T-helper 1 cell treated with Interleukin-12 subunit alpha and Interleukin-12 subunit beta and Interleukin-4 antibody, amounts not matched to agents 30 ng/mL and 1 ng/mL, for 36 hours (primary cell): ENCODE results near the gene ADGRB2. TPM values are rescaled to one million over a fixed set of nuclear protein-coding genes. Genes with fewer than 3 reads are reported as not detected.

ENCODE experiments used
- intact Hi-C: fragments of 100-400 bp; cut with micrococcal nuclease; formaldehyde crosslinking; loops from one replicate; pipeline ENCODE4 v1.15.1; 2024
- total RNA-seq: library from RNA; stranded (reverse); gene quantifications from 2 replicates; pipeline ENCODE4 v1.2.3, GENCODE V29; 2022

ADGRB2 gene
- 0.17 and 0.39 TPM in 2 replicates for total RNA-seq

- intact Hi-C loops: loop anchor here (2.0 to 5.0 kb wide), 2 partner anchors 178 to 308 kb away; partner anchors contain the start of gene TMEM39B
Observed at GRCh38 chr1:31764312-31765040, at the start of gene ADGRB2. TSS of gene ADGRB2 (minus strand) at chr1:31764340. CDS start at chr1:31757221, 7,119 bp downstream.

- intact Hi-C loops: no loop called here
Observed at GRCh38 chr1:31812158-31812829, 48.2 kb upstream of the ADGRB2 start.

GRCh38 chr1:31811605-31812004 lies 47.5 kb upstream of the ADGRB2 start:
- intact Hi-C loops: no loop called here

GRCh38 chr1:31809698-31810097 lies 45.6 kb upstream of the ADGRB2 start:
- intact Hi-C loops: no loop called here

GRCh38 chr1:31807273-31808048 lies 43.3 kb upstream of the ADGRB2 start:
- intact Hi-C loops: no loop called here

- intact Hi-C loops: no loop called here
Observed at GRCh38 chr1:31805318-31805717, 41.2 kb upstream of the ADGRB2 start.

- intact Hi-C loops: no loop called here
Observed at GRCh38 chr1:31804098-31804497, 40.0 kb upstream of the ADGRB2 start.

GRCh38 chr1:31803610-31804009 lies 39.5 kb upstream of the ADGRB2 start:
- intact Hi-C loops: no loop called here

- intact Hi-C loops: no loop called here
Observed at GRCh38 chr1:31802190-31803150, 38.3 kb upstream of the ADGRB2 start.

- intact Hi-C loops: no loop called here
Observed at GRCh38 chr1:31801458-31801857, 37.3 kb upstream of the ADGRB2 start.

- intact Hi-C loops: no loop called here
Observed at GRCh38 chr1:31800674-31800967, 36.5 kb upstream of the ADGRB2 start.

- intact Hi-C loops: no loop called here
Observed at GRCh38 chr1:31799895-31800673, 35.9 kb upstream of the ADGRB2 start.

- intact Hi-C loops: no loop called here
Observed at GRCh38 chr1:31799196-31799894, 35.2 kb upstream of the ADGRB2 start.

- intact Hi-C loops: no loop called here
Observed at GRCh38 chr1:31798433-31799195, 34.5 kb upstream of the ADGRB2 start.

GRCh38 chr1:31798086-31798432 lies 33.9 kb upstream of the ADGRB2 start:
- intact Hi-C loops: no loop called here

- intact Hi-C loops: no loop called here
Observed at GRCh38 chr1:31797216-31797615, 33.1 kb upstream of the ADGRB2 start.

- intact Hi-C loops: no loop called here
Observed at GRCh38 chr1:31796707-31797106, 32.6 kb upstream of the ADGRB2 start.

- intact Hi-C loops: no loop called here
Observed at GRCh38 chr1:31795801-31796621, 31.9 kb upstream of the ADGRB2 start.
